MM.1S (cell line): ENCODE data around the gene TPT1.
"Not testable (repeated sequence)": the region's sequence is repeated elsewhere in the genome, so short reads cannot be mapped to it uniquely, and the experiment has no call there.

Experiments
- DNase-seq: peaks from one replicate; pipeline ENCODE4 v3.0.0-alpha.2; 2015
- H2AFZ ChIP-seq: fragments of 300-600 bp; sonication (generic); 2 replicates; pipeline ENCODE4 v1.6.0; 2016; ENCODE audit warnings: antibody characterized with exemption, low read length
- H3F3A ChIP-seq: fragments of 300-600 bp; sonication (generic); 2 replicates; pipeline ENCODE4 v1.6.1; 2016; ENCODE audit warnings: mild to moderate bottlenecking, antibody characterized with exemption, low read length, moderate library complexity, mixed read lengths; ENCODE audit not compliant: insufficient read depth
- H3K27ac ChIP-seq: fragments of 300-600 bp; sonication (generic); 2 replicates; pipeline ENCODE4 v1.5.1; 2016; ENCODE audit warnings: mild to moderate bottlenecking, low read length
- H3K27me3 ChIP-seq: fragments of 300-600 bp; sonication (generic); replicated peaks from 2 replicates; pipeline ENCODE4 v1.6.0; 2016; ENCODE audit warnings: low read length; ENCODE audit not compliant: insufficient read depth
- H3K36me3 ChIP-seq: fragments of 300-600 bp; sonication (generic); replicated peaks from 2 replicates; pipeline ENCODE4 v1.6.1; 2016; ENCODE audit warnings: mild to moderate bottlenecking, low read length, mixed read lengths; ENCODE audit not compliant: insufficient read depth
- H3K4me1 ChIP-seq: fragments of 300-600 bp; sonication (generic); 2 replicates; pipeline ENCODE4 v1.6.1; 2016; ENCODE audit warnings: low read length, mixed read lengths
- H3K4me2 ChIP-seq: fragments of 300-600 bp; sonication (generic); 2 replicates; pipeline ENCODE4 v1.6.0; 2016; ENCODE audit warnings: low read depth, low read length
- H3K4me3 ChIP-seq: fragments of 300-600 bp; sonication (generic); 2 replicates; pipeline ENCODE4 v1.5.1; 2016; ENCODE audit warnings: low read length, mixed read lengths
- H3K79me2 ChIP-seq: fragments of 300-600 bp; sonication (generic); 2 replicates; pipeline ENCODE4 v1.6.1; 2016; ENCODE audit warnings: mixed run types, low read length, mixed read lengths
- H3K9ac ChIP-seq: fragments of 300-600 bp; sonication (generic); 2 replicates; pipeline ENCODE4 v1.6.1; 2016; ENCODE audit warnings: low read length, mixed read lengths
- H3K9me2 ChIP-seq: fragments of 300-600 bp; sonication (generic); replicated peaks from 2 replicates; pipeline ENCODE4 v1.6.1; 2016; ENCODE audit warnings: mild to moderate bottlenecking, low read length, mixed read lengths; ENCODE audit not compliant: insufficient read depth
- H3K9me3 ChIP-seq: fragments of 300-600 bp; sonication (generic); replicated peaks from 2 replicates; pipeline ENCODE4 v1.6.1; 2016; ENCODE audit warnings: mild to moderate bottlenecking, low read length, mixed read lengths; ENCODE audit not compliant: insufficient read depth
- H4K20me1 ChIP-seq: fragments of 300-600 bp; sonication (generic); 2 replicates; pipeline ENCODE4 v1.6.1; 2016; ENCODE audit warnings: mild to moderate bottlenecking, low read length, moderate library complexity, mixed read lengths; ENCODE audit not compliant: insufficient read depth
- CTCF ChIP-seq: fragments of 300-600 bp; sonication (generic); IDR thresholded peaks from 2 replicates; pipeline ENCODE4 v1.5.1; 2016; ENCODE audit warnings: antibody characterized with exemption, low read length, mixed read lengths
- EZH2 ChIP-seq: fragments of 300-600 bp; sonication (generic); optimal IDR thresholded peaks from 2 replicates; pipeline ENCODE3; 2017; ENCODE audit warnings: low read depth, mild to moderate bottlenecking, antibody characterized with exemption, low read length, mixed read lengths
- EZH2phosphoT487 ChIP-seq: fragments of 300-600 bp; sonication (generic); IDR thresholded peaks from 2 replicates; pipeline ENCODE4 v1.6.1; 2018; ENCODE audit warnings: antibody characterized with exemption, low read length

Gene TPT1

DNA sequence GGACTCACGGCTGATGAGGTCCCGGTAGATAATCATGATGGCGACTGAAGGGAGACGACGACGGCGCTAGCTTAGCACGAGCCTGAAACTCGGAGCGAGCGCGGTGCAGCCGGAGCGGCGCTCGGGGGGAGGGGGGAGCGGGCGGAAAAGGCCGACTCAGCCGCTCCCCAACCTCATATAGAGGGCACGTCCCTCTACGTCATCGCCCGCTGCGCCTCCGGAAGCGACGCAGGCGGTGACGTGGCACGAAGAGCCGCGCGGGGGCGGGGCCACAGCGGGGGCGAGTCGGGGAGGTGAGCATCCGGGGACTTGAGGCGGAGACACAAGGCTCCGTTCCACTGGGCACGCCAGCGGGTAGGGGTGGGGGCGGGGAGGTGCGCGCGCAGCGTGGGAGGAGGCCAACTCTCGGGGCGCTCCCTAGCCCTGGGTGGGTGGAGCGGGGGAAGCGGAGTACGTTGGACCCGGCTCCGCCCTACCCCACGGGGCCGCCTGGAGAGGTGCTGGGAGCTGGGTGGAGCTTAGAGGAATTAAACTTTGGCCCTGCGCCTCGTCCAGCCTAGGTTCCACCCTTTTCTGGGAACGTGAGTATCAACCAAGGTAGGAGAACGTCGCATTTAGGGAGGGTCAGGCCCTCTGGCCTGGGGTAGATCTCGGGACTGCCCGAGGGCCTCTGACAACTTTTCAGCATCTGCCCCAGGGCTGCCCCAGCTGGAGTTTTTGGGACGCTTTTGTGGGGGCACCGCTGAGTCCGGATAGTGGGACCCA lies at the start of gene TPT1:
Gene TPT1 (minus strand): TSS at position 150 of the 765 bp plus-strand sequence. CDS start 114 bp downstream, at position 36.
- Histone ChIP-seq H3K9ac (peak within 1 kb of the TSS; percentile 97), H3K27me3 (no peaks in the 10 kb centered on the region), H3K27ac (peak within 1 kb of the TSS; percentile 97), H3K4me3 (peak within 1 kb of the TSS; percentile 80), H3K4me1 (0 out of 2 replicates have a peak, but pooled peaks cover 7% of the 10 kb centered on the region), H3K79me2 (peaks cover 45% of the 10 kb centered on the region), H3K9me3 (no peaks in the 10 kb centered on the region), H3F3A (0 out of 2 replicates have a peak, but pooled peaks cover 16% of the 10 kb centered on the region), H3K36me3 (peaks cover 12% of the 10 kb centered on the region; the same call in 1 of the 2 replicates), H2AFZ (peak within 1 kb of the TSS; percentile 78), H3K9me2 (no peaks in the 10 kb centered on the region), H4K20me1 (peaks cover 24% of the 10 kb centered on the region), H3K4me2 (peak within 1 kb of the TSS; percentile 79)
- peak; percentile 94 for DNase-seq
- TF ChIP-seq CTCF, result no peak
- TF ChIP-seq EZH2, result no peak
- no peak for TF ChIP-seq EZH2phosphoT487

DNA sequence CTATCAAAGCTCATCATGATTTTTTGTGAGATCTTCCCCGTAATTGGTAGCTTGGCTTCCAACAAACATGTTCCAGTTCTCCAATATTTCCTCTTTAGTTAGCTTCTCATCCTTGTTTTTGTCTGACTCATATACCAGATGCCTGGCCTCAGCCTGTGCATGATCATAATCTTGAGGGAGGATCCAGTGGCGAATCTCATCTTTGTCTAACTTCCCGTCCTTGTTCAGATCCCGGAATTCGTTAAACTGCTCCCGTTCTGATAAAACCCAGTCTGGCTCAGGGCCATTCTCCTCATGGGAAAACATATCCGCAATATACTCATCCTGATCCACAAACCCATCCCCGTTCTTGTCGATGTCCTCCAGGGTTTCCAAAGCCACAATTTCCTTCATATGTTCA lies 49.4 kb upstream of the TPT1 start:
- H3K9me2 ChIP-seq, DNase-seq, H2AFZ ChIP-seq, H3K27ac ChIP-seq, H3K27me3 ChIP-seq, H3K4me3 ChIP-seq, H3K36me3 ChIP-seq, H3K79me2 ChIP-seq, H3K9me3 ChIP-seq, H4K20me1 ChIP-seq, H3K4me1 ChIP-seq, H3K9ac ChIP-seq, H3F3A ChIP-seq, H3K4me2 ChIP-seq: not testable (repeated sequence)

DNA sequence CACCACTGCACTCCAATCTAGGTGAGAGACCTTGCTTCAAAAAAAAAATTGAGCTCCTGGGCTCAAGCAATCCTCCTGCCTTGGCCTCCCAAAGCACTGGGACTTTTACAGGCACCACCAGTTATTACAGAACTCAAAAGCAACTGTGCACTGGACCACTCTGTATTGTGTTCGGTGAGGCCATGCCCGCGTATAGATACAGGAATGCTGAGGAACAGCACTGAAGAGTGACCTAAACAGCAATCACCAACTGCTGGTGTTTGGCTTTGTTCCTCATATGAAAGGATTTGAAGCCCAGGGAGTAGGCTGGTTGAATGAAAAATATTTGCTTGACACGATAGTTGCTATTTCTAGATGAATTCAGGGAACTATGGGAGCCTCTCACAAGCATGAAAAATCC lies 47.7 kb upstream of the TPT1 start:
- no peak for DNase-seq
- Histone ChIP-seq H3K9me3 (no peaks in the 10 kb centered on the region), H3K4me1 (no peaks in the 10 kb centered on the region), H3K4me2 (no peak overlapping the region), H3K27me3 (no peaks in the 10 kb centered on the region), H3K4me3 (no peak overlapping the region), H4K20me1 (no peaks in the 10 kb centered on the region), H3F3A (no peaks in the 10 kb centered on the region), H3K79me2 (no peaks in the 10 kb centered on the region), H3K36me3 (no peaks in the 10 kb centered on the region), H3K9me2 (no peaks in the 10 kb centered on the region), H3K9ac (no peak overlapping the region), H2AFZ (no peak overlapping the region), H3K27ac (no peak overlapping the region)
- no peak for TF ChIP-seq CTCF
- no peak for TF ChIP-seq EZH2
- TF ChIP-seq EZH2phosphoT487, result no peak

GRCh38 chr13:45386892-45387575 lies 46.1 kb upstream of the TPT1 start:
- not testable (repeated sequence) for H3K4me1 ChIP-seq, DNase-seq, H4K20me1 ChIP-seq, H3K36me3 ChIP-seq, H3K79me2 ChIP-seq, H3F3A ChIP-seq, H3K4me3 ChIP-seq, H3K27ac ChIP-seq, H3K9me3 ChIP-seq, H3K9me2 ChIP-seq, H3K4me2 ChIP-seq, H3K27me3 ChIP-seq, H2AFZ ChIP-seq, H3K9ac ChIP-seq
